Chondrocyte (in vitro differentiated cells): ENCODE measurements around the gene AZU1. TPM values are rescaled to one million over a fixed set of nuclear protein-coding genes. Genes with fewer than 3 reads are reported as not detected.

Experiments used
- DNase-seq: peaks from one replicate; pipeline ENCODE4 v3.0.0; 2021; ENCODE audit warnings: mixed read lengths, low spot score
- H3K27ac Mint-ChIP-seq: one replicate; pipeline ENCODE4 v1.8.0; 2021; ENCODE audit warnings: mild to moderate bottlenecking, moderate library complexity, mixed read lengths; ENCODE audit not compliant: unreplicated experiment
- H3K27me3 Mint-ChIP-seq: 2 replicates; pipeline ENCODE4 v1.8.0; 2021; ENCODE audit warnings: low read depth, mixed read lengths
- H3K36me3 Mint-ChIP-seq: 2 replicates; pipeline ENCODE4 v1.8.0; 2021; ENCODE audit warnings: low read depth, mixed read lengths
- H3K4me1 Mint-ChIP-seq: 2 replicates; pipeline ENCODE4 v1.8.0; 2021; ENCODE audit warnings: low read depth, mild to moderate bottlenecking, mixed read lengths
- H3K4me3 Mint-ChIP-seq: one replicate; pipeline ENCODE4 v1.8.0; 2021; ENCODE audit warnings: mild to moderate bottlenecking, moderate library complexity, mixed read lengths; ENCODE audit not compliant: unreplicated experiment
- H3K9me3 Mint-ChIP-seq: 2 replicates; pipeline ENCODE4 v1.8.0; 2021; ENCODE audit warnings: low read depth, mixed read lengths
- total RNA-seq: library from RNA; stranded (reverse); gene quantifications from 3 replicates; pipeline ENCODE4 v1.2.1, GENCODE V29; 2021
- TF ChIP-seq, protein P1 (sequence below): fragments of 200-600 bp; sonication (generic); IDR thresholded peaks from 2 replicates; pipeline ENCODE4 v1.5.0; 2021; ENCODE audit warnings: antibody characterized with exemption, mild to moderate bottlenecking, moderate library complexity

AZU1 gene
- total RNA-seq, 1 donor from 2014 or later, result 0.37 TPM

DNA sequence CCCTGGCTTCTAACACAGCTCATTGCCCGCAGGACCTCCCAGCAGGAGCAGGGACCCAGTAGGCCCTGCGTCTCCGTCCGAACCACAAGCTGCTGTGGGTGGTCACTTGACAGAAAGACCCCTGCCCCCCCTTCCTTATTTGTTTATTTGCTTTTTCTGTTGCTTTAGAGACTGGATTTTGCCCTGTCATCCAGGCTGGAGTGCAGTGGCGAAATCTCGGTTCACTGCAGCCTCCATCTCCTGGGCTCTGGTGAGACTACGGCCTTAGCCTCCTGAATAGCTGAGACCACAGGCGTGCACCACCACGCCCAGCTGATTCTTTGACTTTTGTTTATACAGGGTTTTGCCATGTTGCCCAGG lies 38.0 kb upstream of the AZU1 start:
- TF ChIP-seq, protein P1, sequence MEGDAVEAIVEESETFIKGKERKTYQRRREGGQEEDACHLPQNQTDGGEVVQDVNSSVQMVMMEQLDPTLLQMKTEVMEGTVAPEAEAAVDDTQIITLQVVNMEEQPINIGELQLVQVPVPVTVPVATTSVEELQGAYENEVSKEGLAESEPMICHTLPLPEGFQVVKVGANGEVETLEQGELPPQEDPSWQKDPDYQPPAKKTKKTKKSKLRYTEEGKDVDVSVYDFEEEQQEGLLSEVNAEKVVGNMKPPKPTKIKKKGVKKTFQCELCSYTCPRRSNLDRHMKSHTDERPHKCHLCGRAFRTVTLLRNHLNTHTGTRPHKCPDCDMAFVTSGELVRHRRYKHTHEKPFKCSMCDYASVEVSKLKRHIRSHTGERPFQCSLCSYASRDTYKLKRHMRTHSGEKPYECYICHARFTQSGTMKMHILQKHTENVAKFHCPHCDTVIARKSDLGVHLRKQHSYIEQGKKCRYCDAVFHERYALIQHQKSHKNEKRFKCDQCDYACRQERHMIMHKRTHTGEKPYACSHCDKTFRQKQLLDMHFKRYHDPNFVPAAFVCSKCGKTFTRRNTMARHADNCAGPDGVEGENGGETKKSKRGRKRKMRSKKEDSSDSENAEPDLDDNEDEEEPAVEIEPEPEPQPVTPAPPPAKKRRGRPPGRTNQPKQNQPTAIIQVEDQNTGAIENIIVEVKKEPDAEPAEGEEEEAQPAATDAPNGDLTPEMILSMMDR, result no peak
- Mint-ChIP-seq H3K27me3 (no peaks in the 10 kb centered on the region), H3K4me3 (no peak overlapping the region), H3K27ac (peak overlapping the region; percentile 78), H3K9me3 (no peaks in the 10 kb centered on the region), H3K36me3 (no peaks in the 10 kb centered on the region), H3K4me1 (peaks cover 24% of the 10 kb centered on the region)
- no peak for DNase-seq

DNA sequence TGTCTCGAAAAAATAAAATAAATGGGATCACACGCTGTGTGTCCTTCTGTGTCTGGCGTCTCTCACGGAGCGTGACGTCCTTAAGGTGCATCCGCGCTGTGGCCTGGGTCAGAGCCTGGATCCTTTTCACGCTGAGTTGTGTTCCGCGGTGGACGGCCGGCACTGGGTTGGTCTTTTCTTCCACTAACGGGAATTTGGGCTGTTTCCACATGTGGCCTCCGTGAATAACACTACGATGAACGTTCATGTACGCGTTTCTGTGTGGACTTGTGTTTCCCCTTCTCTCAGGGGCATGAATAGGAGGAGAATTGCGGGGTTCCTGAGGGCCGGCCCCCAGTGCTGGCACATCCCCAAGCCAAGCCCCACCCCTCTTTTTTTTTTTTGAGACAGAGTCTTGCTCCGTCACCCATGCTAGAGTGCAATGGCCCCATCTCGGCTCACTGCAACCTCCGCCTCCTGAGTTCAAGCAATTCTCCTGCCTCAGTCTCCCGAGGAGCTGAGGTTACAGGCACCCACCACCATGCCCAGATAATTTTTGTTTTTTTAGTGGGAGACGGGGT lies 36.5 kb upstream of the AZU1 start:
- H3K27me3 Mint-ChIP-seq, result no peaks in the 10 kb centered on the region
- DNase-seq, result no peak
- no peaks in the 10 kb centered on the region for H3K36me3 Mint-ChIP-seq
- H3K4me1 Mint-ChIP-seq, result peaks cover 22% of the 10 kb centered on the region
- peak overlapping the region; percentile 27 for H3K27ac Mint-ChIP-seq
- H3K9me3 Mint-ChIP-seq, result no peaks in the 10 kb centered on the region
- H3K4me3 Mint-ChIP-seq, result no peak overlapping the region
- TF ChIP-seq, protein P1, result no peak

DNA sequence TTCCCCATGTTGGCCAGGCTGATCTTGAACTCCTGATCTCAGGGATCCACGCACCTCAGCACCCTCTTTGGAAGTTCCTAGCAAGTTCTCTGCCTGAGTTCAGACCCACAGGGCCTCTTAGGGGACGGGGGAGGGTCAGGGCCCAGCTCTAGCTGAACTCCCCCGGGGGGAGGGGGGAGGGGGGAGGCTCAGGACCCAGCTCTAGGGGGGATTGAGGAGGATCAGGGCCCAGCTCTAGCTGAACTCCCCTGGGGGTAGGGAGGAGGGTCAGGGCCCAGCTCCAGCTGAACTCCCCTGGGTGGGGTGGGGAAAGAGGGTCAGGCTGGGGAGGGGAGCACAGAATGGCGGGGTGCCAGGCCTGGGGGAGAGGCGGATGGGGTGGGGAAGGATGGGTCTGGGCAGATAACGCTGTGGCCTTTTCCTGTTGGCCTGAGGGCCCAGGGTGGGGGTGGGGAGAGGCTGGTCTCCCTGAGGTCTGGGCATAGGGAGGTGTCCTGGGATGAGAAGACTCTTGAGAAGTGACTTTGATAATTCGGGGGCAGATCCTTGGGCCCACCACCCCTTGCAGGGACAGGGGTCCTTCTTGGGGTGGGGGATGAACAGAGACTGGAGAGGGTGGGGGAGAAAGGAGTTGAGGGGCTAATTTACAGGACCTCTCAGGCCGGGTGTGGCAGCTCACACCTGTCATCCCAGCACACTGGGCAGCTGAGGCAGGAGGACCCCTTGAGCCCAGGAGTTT lies 35.9 kb upstream of the AZU1 start:
- TF ChIP-seq, protein P1, result no peak
- Mint-ChIP-seq H3K36me3 (no peaks in the 10 kb centered on the region), H3K27me3 (no peaks in the 10 kb centered on the region), H3K4me3 (no peak overlapping the region), H3K9me3 (no peaks in the 10 kb centered on the region), H3K27ac (no peak overlapping the region), H3K4me1 (peaks cover 25% of the 10 kb centered on the region)
- peak; percentile 59 for DNase-seq

DNA sequence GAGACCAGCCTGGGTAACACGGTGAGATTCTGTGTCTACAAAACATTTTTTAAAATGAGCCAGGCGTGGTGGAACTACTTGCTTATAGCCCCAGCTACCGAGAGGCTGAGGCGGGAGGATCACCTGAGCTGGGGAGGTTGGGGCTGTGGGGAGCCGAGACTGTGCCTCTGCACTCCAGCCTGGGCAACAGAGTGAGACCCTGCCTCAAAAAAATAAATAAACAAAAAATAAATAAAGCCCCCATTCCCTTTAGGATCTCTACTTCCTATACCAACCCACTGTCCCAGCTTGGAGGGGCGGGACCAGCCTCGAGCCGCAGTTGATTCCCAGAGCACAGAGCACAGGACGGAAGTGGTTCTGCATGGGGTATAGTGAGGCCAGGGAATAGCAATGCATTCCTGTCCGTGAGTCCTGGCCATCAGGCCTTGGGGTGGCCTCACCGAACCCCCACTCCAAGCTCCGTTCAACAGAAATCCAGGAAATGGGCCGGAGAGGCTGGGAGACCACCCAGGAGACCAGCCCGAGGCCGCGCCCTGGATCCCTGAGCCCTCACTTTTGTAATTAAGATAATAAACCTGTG lies 35.2 kb upstream of the AZU1 start:
- no peak overlapping the region for H3K27ac Mint-ChIP-seq
- TF ChIP-seq, protein P1, result no peak
- DNase-seq, result no peak
- no peaks in the 10 kb centered on the region for H3K9me3 Mint-ChIP-seq
- H3K4me1 Mint-ChIP-seq, result peaks cover 26% of the 10 kb centered on the region
- H3K27me3 Mint-ChIP-seq, result no peaks in the 10 kb centered on the region
- no peaks in the 10 kb centered on the region for H3K36me3 Mint-ChIP-seq
- H3K4me3 Mint-ChIP-seq, result no peak overlapping the region

DNA sequence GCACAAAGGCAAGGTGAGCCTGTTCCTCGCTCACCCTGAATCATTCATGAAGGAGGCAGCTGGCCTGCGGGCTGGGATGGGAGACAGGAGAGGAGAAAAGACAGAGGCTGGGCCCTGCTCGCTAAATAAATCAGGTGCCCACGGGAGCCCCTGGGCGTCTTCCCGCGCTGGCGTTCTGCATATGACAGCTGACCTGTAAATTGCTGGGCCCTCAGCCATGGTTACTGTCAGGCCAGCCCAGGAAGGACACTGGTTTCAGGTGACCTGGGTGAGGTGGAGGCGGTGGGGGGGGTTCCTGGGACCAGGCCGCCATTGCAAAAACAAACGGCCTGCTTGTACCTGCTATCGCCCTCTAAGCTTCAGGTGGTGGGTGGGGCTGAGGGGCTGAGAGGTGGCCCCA lies 33.8 kb upstream of the AZU1 start:
- Mint-ChIP-seq H3K9me3 (no peaks in the 10 kb centered on the region), H3K27me3 (no peaks in the 10 kb centered on the region), H3K27ac (no peak overlapping the region), H3K36me3 (no peaks in the 10 kb centered on the region), H3K4me3 (no peak overlapping the region), H3K4me1 (peaks cover 25% of the 10 kb centered on the region)
- TF ChIP-seq, protein P1, result no peak
- DNase-seq, result peak; percentile 87
